HG03571 (cell line): ENCODE results near the gene PLA2G5.
A peak's percentile ranks its signal among the peaks of the same experiment; 100 is the strongest.
"Not testable (repeated sequence)": the region's sequence is repeated elsewhere in the genome, so short reads cannot be mapped to it uniquely, and the experiment has no call there.

Experiments
- ATAC-seq: cut with Tn5 transposase; IDR thresholded peaks from one replicate; pipeline ENCODE4 v1.9.1; 2021; ENCODE audit not compliant: unreplicated experiment

Gene PLA2G5

GRCh38 chr1:20115479-20115878 lies 45.5 kb downstream of the PLA2G5 start:
- no peak for ATAC-seq

- ATAC-seq, result no peak
Observed at GRCh38 chr1:20115916-20116315, 45.9 kb downstream of the PLA2G5 start.

- no peak for ATAC-seq
Observed at GRCh38 chr1:20117236-20117635, 47.2 kb downstream of the PLA2G5 start.

- no peak for ATAC-seq
Observed at GRCh38 chr1:20119347-20119746, 49.4 kb downstream of the PLA2G5 start, which contains the start of gene PLA2G2D. Gene PLA2G2D, minus strand, starts transcription at chr1:20119536. Its CDS starts 38 bp downstream, at chr1:20119498.

GRCh38 chr1:20120796-20121195 lies 50.8 kb downstream of the PLA2G5 start:
- ATAC-seq, result no peak

- no peak for ATAC-seq
Observed at GRCh38 chr1:20123722-20124455, 53.9 kb downstream of the PLA2G5 start.

GRCh38 chr1:20124456-20125057 lies 54.6 kb downstream of the PLA2G5 start:
- no peak for ATAC-seq

GRCh38 chr1:20125100-20125499 lies 55.1 kb downstream of the PLA2G5 start:
- ATAC-seq, result no peak

GRCh38 chr1:20126041-20126805 lies 56.2 kb downstream of the PLA2G5 start:
- peak; percentile 56 for ATAC-seq

- ATAC-seq, result no peak
Observed at GRCh38 chr1:20126806-20127440, 56.9 kb downstream of the PLA2G5 start.

- not testable (repeated sequence) for ATAC-seq
Observed at GRCh38 chr1:20130518-20130917, 60.5 kb downstream of the PLA2G5 start.

- no peak for ATAC-seq
Observed at GRCh38 chr1:20134995-20135394, 65.0 kb downstream of the PLA2G5 start.

- no peak for ATAC-seq
Observed at GRCh38 chr1:20136249-20136648, 66.3 kb downstream of the PLA2G5 start.

- no peak for ATAC-seq
Observed at GRCh38 chr1:20137055-20137454, 67.1 kb downstream of the PLA2G5 start.

GRCh38 chr1:20137604-20138003 lies 67.6 kb downstream of the PLA2G5 start:
- ATAC-seq, result no peak

GRCh38 chr1:20138346-20138745 lies 68.4 kb downstream of the PLA2G5 start:
- no peak for ATAC-seq

- ATAC-seq, result no peak
Observed at GRCh38 chr1:20138961-20139550, 69.1 kb downstream of the PLA2G5 start, which contains the start of gene PLA2G2F. Gene PLA2G2F, plus strand, starts transcription at chr1:20139323. Its CDS starts 105 bp downstream, at chr1:20139428.

- ATAC-seq, result no peak
Observed at GRCh38 chr1:20139776-20140612, 70.0 kb downstream of the PLA2G5 start.

- ATAC-seq, result no peak
Observed at GRCh38 chr1:20141001-20141400, 71.0 kb downstream of the PLA2G5 start.

- no peak for ATAC-seq
Observed at GRCh38 chr1:20141466-20141865, 71.5 kb downstream of the PLA2G5 start.
